PFSK-1 (cell line): Measurements from ENCODE around the gene SMTNL1.

ENCODE experiments used
- FOXP2 ChIP-seq: optimal IDR thresholded peaks from 2 replicates; pipeline ENCODE3; 2011; ENCODE audit warnings: borderline replicate concordance, control low read depth, inconsistent platforms; ENCODE audit not compliant: insufficient read depth; ENCODE audit errors: extremely low read length, extremely low read depth
- POLR2AphosphoS5 ChIP-seq: IDR thresholded peaks from 2 replicates; pipeline ENCODE4 v1.6.1; 2012; ENCODE audit warnings: low read depth, mild to moderate bottlenecking, control low read depth, low read length, moderate library complexity
- SIN3A ChIP-seq: IDR thresholded peaks from 2 replicates; pipeline ENCODE4 v1.6.1; 2012; ENCODE audit warnings: mild to moderate bottlenecking, low read length, moderate library complexity, borderline replicate concordance; ENCODE audit not compliant: insufficient read depth
- TAF1 ChIP-seq: IDR thresholded peaks from 2 replicates; pipeline ENCODE4 v1.6.1; 2012; ENCODE audit warnings: low read length, control low read depth, borderline replicate concordance; ENCODE audit not compliant: insufficient read depth
- TF ChIP-seq, protein P1 (sequence below), 2 experiments: IDR thresholded peaks; 2 replicates each; pipeline versions ENCODE4 v1.6.1 to v1.8.0; 2011 to 2012; ENCODE audit warnings: low read depth in 2 of 2, low read length in 2 of 2, control low read depth in 1 of 2, inconsistent platforms in 1 of 2, mild to moderate bottlenecking in 1 of 2, moderate library complexity in 1 of 2; ENCODE audit not compliant: insufficient read depth in 1 of 2

SMTNL1 gene

DNA sequence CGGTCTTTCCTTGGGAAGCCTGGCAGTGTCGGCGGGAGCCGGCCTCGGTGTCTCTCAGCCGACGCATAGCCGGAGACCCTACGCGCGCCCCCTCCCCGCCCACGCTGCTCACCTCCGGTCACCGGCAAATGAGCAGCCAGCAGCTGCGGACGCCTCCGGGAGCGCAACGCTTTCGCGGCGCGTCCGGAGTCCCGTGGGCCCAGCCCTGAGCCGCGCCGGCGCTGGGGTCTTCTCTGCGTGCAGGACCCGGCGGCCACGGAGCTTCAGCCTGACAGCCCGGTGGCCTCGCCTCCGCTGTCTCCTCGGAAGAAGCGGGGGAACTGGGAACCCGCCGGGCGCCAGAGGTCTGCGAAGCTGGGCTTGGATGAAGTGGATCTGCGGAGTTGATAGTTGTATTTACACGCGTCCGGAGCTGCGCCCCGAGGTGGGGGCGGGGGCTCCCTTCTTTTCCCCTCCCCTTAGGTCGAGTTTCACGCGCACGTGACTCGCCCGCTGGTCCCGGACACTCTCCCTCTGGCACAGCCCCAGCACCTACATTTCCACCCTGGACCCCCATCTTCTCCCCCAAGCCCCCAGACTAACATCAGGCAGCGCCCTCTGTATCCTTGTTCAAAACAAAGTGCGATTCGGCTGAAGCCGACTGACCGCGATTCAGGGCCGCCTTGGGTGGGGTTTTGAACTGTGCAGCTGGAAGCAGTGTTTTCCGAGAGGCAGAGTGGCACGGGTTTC is 21.9 kb upstream of the SMTNL1 start, which contains the start of gene SLC43A1:
TSS of gene SLC43A1 (minus strand) at position 371 of the 729 bp plus-strand sequence. CDS start 1,591 bp downstream, outside the sequence.
- TF ChIP-seq POLR2AphosphoS5 (peak; percentile 73), SIN3A (0 out of 2 replicates have a peak, but pooled peaks have one; percentile 51), FOXP2 (peak; percentile 54), TAF1 (no peak)
- TF ChIP-seq, protein P1, sequence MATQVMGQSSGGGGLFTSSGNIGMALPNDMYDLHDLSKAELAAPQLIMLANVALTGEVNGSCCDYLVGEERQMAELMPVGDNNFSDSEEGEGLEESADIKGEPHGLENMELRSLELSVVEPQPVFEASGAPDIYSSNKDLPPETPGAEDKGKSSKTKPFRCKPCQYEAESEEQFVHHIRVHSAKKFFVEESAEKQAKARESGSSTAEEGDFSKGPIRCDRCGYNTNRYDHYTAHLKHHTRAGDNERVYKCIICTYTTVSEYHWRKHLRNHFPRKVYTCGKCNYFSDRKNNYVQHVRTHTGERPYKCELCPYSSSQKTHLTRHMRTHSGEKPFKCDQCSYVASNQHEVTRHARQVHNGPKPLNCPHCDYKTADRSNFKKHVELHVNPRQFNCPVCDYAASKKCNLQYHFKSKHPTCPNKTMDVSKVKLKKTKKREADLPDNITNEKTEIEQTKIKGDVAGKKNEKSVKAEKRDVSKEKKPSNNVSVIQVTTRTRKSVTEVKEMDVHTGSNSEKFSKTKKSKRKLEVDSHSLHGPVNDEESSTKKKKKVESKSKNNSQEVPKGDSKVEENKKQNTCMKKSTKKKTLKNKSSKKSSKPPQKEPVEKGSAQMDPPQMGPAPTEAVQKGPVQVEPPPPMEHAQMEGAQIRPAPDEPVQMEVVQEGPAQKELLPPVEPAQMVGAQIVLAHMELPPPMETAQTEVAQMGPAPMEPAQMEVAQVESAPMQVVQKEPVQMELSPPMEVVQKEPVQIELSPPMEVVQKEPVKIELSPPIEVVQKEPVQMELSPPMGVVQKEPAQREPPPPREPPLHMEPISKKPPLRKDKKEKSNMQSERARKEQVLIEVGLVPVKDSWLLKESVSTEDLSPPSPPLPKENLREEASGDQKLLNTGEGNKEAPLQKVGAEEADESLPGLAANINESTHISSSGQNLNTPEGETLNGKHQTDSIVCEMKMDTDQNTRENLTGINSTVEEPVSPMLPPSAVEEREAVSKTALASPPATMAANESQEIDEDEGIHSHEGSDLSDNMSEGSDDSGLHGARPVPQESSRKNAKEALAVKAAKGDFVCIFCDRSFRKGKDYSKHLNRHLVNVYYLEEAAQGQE (IDR thresholded peaks at IDR 0.05; ENCODE audit: insufficient read depth in 1 of 2, low read depth in 2 of 2, low read length in 2 of 2) = no peak

DNA sequence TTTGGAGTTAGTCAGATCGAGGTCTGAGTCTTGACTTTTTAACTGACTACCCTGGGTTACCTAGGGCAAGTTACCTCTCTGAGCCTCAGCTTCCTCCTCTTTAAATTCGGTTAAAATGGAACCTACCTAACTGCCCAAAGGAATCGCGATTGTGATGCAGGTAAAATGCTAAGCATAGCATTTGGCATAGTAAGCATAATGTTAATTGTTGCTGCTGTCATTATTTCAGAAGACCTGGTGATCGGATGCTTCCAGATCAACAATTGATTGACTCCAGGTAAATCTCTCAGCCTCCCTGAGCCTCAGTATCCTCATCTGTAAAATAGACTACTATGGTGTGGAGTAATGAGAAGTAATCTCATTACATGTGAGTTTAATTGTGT is 21.3 kb upstream of the SMTNL1 start:
- TF ChIP-seq, protein P1 (IDR thresholded peaks at IDR 0.05; ENCODE audit: insufficient read depth in 1 of 2, low read depth in 2 of 2, low read length in 2 of 2) = no peak

- TF ChIP-seq FOXP2 = no peak
- no peak for TF ChIP-seq SIN3A
- no peak for TF ChIP-seq POLR2AphosphoS5
- TF ChIP-seq TAF1 = no peak
- TF ChIP-seq, protein P1 (IDR thresholded peaks at IDR 0.05; ENCODE audit: insufficient read depth in 1 of 2, low read depth in 2 of 2, low read length in 2 of 2) = no peak
These were observed 16.3 kb upstream of the SMTNL1 start for GRCh38 chr11:57521116-57521515.

- TF ChIP-seq, protein P1 (IDR thresholded peaks at IDR 0.05; ENCODE audit: insufficient read depth in 1 of 2, low read depth in 2 of 2, low read length in 2 of 2) = no peak
- TF ChIP-seq TAF1 (no peak), POLR2AphosphoS5 (no peak), SIN3A (no peak), FOXP2 (no peak)
These were observed 14.0 kb upstream of the SMTNL1 start for GRCh38 chr11:57523419-57523818.
